Endothelial cell of umbilical vein (primary cell): ENCODE data around the gene RAMACL. TPM values are rescaled to one million over a fixed set of nuclear protein-coding genes. Genes with fewer than 3 reads are reported as not detected.

Experiments used
- BruUV-seq: library from RNA; stranded (reverse); fragments of 400-500 nt; replicated peaks from 2 replicates; lab custom pipeline; 2021; lab: Mats Ljungman, UMichigan
- CTCF ChIA-PET: fragments of 300-600, 350-600 bp; sonication (Branson Sonifier 250); formaldehyde crosslinking; loops from one replicate; lab custom pipeline; 2021; ENCODE audit warnings: antibody characterized with exemption, inconsistent platforms; lab: Charles Lee
- POLR2A ChIA-PET: fragments of 300-600, 350-600 bp; sonication (Branson Sonifier 250); formaldehyde crosslinking; loops from one replicate; lab custom pipeline; 2021; ENCODE audit warnings: antibody characterized with exemption, inconsistent platforms; lab: Charles Lee
- DNase-seq: peaks from one replicate; pipeline ENCODE4 v3.0.0-alpha.2; 2011; ENCODE audit warnings: low read depth, low spot score
- FAIRE-seq: peaks from 2 replicates; lab custom pipeline; 2011; peaks lifted over from hg19 to GRCh38; lab: Jason Lieb, UNC
- H2AFZ ChIP-seq: 2 replicates; pipeline ENCODE4 v1.6.0; 2012; ENCODE audit warnings: low read depth, low read length, control low read depth, inconsistent platforms
- H3K27ac ChIP-seq: 2 replicates; pipeline ENCODE4 v1.5.1; 2011; ENCODE audit warnings: low read depth, mild to moderate bottlenecking, control low read depth, low read length, moderate library complexity; ENCODE audit not compliant: insufficient read depth
- H3K27me3 ChIP-seq, 2 experiments: 2 replicates each; pipeline versions ENCODE4 v1.6.0 to v1.6.1; 2011; ENCODE audit warnings: low read length in 2 of 2, mixed read lengths in 1 of 2; ENCODE audit not compliant: control insufficient read depth in 2 of 2, insufficient read depth in 2 of 2
- H3K36me3 ChIP-seq, 2 experiments: 2 replicates in 1 of 2; 3 replicates in 1 of 2; pipeline ENCODE4 v1.5.1; 2011; ENCODE audit warnings: low read length in 2 of 2, mild to moderate bottlenecking in 1 of 2, moderate library complexity in 1 of 2; ENCODE audit not compliant: control insufficient read depth in 2 of 2, insufficient read depth in 2 of 2; ENCODE audit errors: extremely low read depth in 1 of 2
- H3K4me1 ChIP-seq: 3 replicates; pipeline ENCODE4 v1.5.1; 2011; ENCODE audit warnings: mild to moderate bottlenecking, low read length; ENCODE audit not compliant: control insufficient read depth, insufficient read depth; ENCODE audit errors: extremely low read depth
- H3K4me2 ChIP-seq: 2 replicates; pipeline ENCODE4 v1.6.1; 2011; ENCODE audit warnings: low read length, control low read depth, mixed read lengths; ENCODE audit not compliant: insufficient read depth
- H3K4me3 ChIP-seq, 3 experiments: fragments of 200-600 bp in 1 of 3; sonication (generic), shearing (Covaris generic) in 1 of 3; replicated peaks in 1 of 3; 2 replicates each; pipeline ENCODE4 v1.5.1; 2011 to 2016; ENCODE audit warnings: control low read depth in 3 of 3, low read length in 3 of 3, mild to moderate bottlenecking in 2 of 3, inconsistent platforms in 1 of 3, low read depth in 1 of 3, moderate library complexity in 1 of 3; ENCODE audit not compliant: insufficient read depth in 1 of 3
- H3K79me2 ChIP-seq: 2 replicates; pipeline ENCODE4 v1.6.0; 2012; ENCODE audit warnings: low read length, inconsistent platforms; ENCODE audit not compliant: control insufficient read depth, insufficient read depth
- H3K9ac ChIP-seq: replicated peaks from 2 replicates; pipeline ENCODE3; 2011; ENCODE audit warnings: low read length, control low read depth; ENCODE audit not compliant: insufficient read depth; ENCODE audit errors: extremely low read depth
- H3K9me1 ChIP-seq: replicated peaks from 3 replicates; pipeline ENCODE4 v1.6.0; 2011; ENCODE audit warnings: mild to moderate bottlenecking, low read length; ENCODE audit not compliant: control insufficient read depth, insufficient read depth; ENCODE audit errors: extremely low read depth
- H3K9me3 ChIP-seq: replicated peaks from 2 replicates; pipeline ENCODE4 v1.5.1; 2012; ENCODE audit warnings: low read length, inconsistent platforms; ENCODE audit not compliant: control insufficient read depth, insufficient read depth
- H4K20me1 ChIP-seq: replicated peaks from 2 replicates; pipeline ENCODE3; 2011; ENCODE audit warnings: mild to moderate bottlenecking, low read length; ENCODE audit not compliant: control insufficient read depth, insufficient read depth; ENCODE audit errors: extremely low read depth
- EZH2 ChIP-seq: IDR thresholded peaks from 2 replicates; pipeline ENCODE4 v1.6.1; 2012; ENCODE audit warnings: borderline replicate concordance, low read depth, mild to moderate bottlenecking, moderate library complexity, low read length, inconsistent platforms; ENCODE audit not compliant: severe bottlenecking
- FOS ChIP-seq: IDR thresholded peaks from 2 replicates; pipeline ENCODE4 v1.6.1; 2011; ENCODE audit warnings: mild to moderate bottlenecking, low read length, moderate library complexity, borderline replicate concordance; ENCODE audit not compliant: insufficient read depth
- JUN ChIP-seq: IDR thresholded peaks from 2 replicates; pipeline ENCODE4 v1.6.1; 2011; ENCODE audit warnings: borderline replicate concordance, low read depth; ENCODE audit not compliant: insufficient read length, insufficient read depth
- MYC ChIP-seq: IDR thresholded peaks from one replicate; pipeline ENCODE4 v1.6.1; 2011; ENCODE audit warnings: mild to moderate bottlenecking, low read depth, low read length
- POLR2A ChIP-seq: IDR thresholded peaks from 2 replicates; pipeline ENCODE4 v1.6.1; 2012; ENCODE audit warnings: low read depth, mild to moderate bottlenecking, control low read depth, low read length
- POLR2AphosphoS5 ChIP-seq: IDR thresholded peaks from 2 replicates; pipeline ENCODE4 v1.6.1; 2012; ENCODE audit warnings: low read depth, mild to moderate bottlenecking, control low read depth, low read length, moderate library complexity; ENCODE audit not compliant: insufficient read depth
- dilution Hi-C: fragments of 300-500 bp; cut with MboI; formaldehyde crosslinking; loops from one replicate; pipeline ENCODE4 v1.15.0; 2019; ENCODE audit warnings: low sequenced_read_pairs; ENCODE audit not compliant: extremely low pct_ligation_motif_present
- intact Hi-C: fragments of 100-400 bp; cut with micrococcal nuclease; formaldehyde crosslinking; loops from one replicate; pipeline ENCODE4 v1.10.0; 2022
- polyA plus RNA-seq, 4 experiments: library from polyadenylated mRNA; depleted of rRNA in 3 of 4; stranded (reverse) in 3 of 4; unstranded in 1 of 4; fragments of >200 nt; gene quantifications; 2 replicates each; pipeline versions ENCODE4 v1.2.1 to v1.2.3, GENCODE V29; 2011 to 2012; ENCODE audit warnings: missing spikeins in 1 of 4
- total RNA-seq: library from RNA; stranded (reverse); gene quantifications from 2 replicates; pipeline ENCODE4 v1.2.3, GENCODE V29; 2021
- TF ChIP-seq, protein P1 (sequence below), 2 donors: IDR thresholded peaks; 1 replicate in 1 of 2; 2 replicates in 1 of 2; pipeline ENCODE4 v1.5.1; 2011; ENCODE audit warnings: low read length in 2 of 2, mild to moderate bottlenecking in 2 of 2, moderate library complexity in 2 of 2, control low read depth in 1 of 2, inconsistent platforms in 1 of 2, low read depth in 1 of 2; ENCODE audit not compliant: insufficient read depth in 1 of 2; ENCODE audit errors: extremely low read depth in 1 of 2

Gene RAMACL
- total and polyA plus RNA-seq, 2 donors (not counting 3 experiments of a cell fraction or from before 2014, with no cell fraction given) = 0.17 to 5.3 TPM

GRCh38 chr6:166630462-166630861 is 44.0 kb upstream of the RAMACL start:
- BruUV-seq = no TSS peak
- no peak overlapping the region for H3K4me2 ChIP-seq
- dilution Hi-C loops (no loop called here), intact Hi-C loops (no loop called here)
- peaks cover 9% of the 10 kb centered on the region for H3K79me2 ChIP-seq
- no peaks in the 10 kb centered on the region for H3K36me3 ChIP-seq
- DNase-seq = no peak
- H3K27ac ChIP-seq = no peak overlapping the region
- H3K4me3 ChIP-seq = no peak overlapping the region
- no peak overlapping the region for H3K9ac ChIP-seq
- H3K9me3 ChIP-seq = no peaks in the 10 kb centered on the region
- no peaks in the 10 kb centered on the region for H3K27me3 ChIP-seq
- H4K20me1 ChIP-seq = no peaks in the 10 kb centered on the region
- ChIA-PET POLR2A (interaction anchor here (0.5 kb wide), 1 partner anchor 59 kb away, joined by 4 read pairs; no protein-coding TSS in a partner anchor), CTCF (interaction anchor here (0.8 to 2.1 kb wide), 8 partner anchors 9 to 145 kb away, joined by 3 to 12 read pairs (median 3); no protein-coding TSS in a partner anchor)
- H3K9me1 ChIP-seq = no peaks in the 10 kb centered on the region
- H3K4me1 ChIP-seq = peaks cover 19% of the 10 kb centered on the region
- no peak overlapping the region for H2AFZ ChIP-seq
- TF ChIP-seq MYC (no peak), POLR2A (no peak), JUN (no peak), EZH2 (no peak), FOS (no peak), POLR2AphosphoS5 (no peak)
- TF ChIP-seq, protein P1, sequence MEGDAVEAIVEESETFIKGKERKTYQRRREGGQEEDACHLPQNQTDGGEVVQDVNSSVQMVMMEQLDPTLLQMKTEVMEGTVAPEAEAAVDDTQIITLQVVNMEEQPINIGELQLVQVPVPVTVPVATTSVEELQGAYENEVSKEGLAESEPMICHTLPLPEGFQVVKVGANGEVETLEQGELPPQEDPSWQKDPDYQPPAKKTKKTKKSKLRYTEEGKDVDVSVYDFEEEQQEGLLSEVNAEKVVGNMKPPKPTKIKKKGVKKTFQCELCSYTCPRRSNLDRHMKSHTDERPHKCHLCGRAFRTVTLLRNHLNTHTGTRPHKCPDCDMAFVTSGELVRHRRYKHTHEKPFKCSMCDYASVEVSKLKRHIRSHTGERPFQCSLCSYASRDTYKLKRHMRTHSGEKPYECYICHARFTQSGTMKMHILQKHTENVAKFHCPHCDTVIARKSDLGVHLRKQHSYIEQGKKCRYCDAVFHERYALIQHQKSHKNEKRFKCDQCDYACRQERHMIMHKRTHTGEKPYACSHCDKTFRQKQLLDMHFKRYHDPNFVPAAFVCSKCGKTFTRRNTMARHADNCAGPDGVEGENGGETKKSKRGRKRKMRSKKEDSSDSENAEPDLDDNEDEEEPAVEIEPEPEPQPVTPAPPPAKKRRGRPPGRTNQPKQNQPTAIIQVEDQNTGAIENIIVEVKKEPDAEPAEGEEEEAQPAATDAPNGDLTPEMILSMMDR (IDR thresholded peaks at IDR 0.05; ENCODE audit: extremely low read depth in 1 of 2, insufficient read depth in 1 of 2, low read depth in 1 of 2, low read length in 2 of 2) = no peak
- no peak for FAIRE-seq
